ENCODE data around the gene THAP9.

DNA sequence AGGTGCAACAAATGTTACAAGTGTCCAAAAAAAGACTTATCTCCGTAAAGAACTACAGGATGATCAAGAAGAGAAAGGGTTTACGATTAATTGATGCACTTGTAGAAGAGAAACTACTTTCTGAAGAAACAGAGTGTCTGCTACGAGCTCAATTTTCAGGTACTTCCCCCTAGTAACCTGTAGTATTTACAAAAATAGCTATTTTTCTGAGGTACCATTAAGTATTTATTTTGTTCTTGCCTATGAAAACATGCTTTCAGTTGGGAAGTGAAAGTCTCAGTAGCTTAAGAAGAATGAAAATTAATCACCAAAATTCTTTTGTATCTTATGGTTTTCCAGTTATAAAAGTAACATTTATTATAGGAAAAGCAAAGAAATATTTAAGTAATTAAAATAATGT lies 5.9 kb downstream of the THAP9 start:
- TF ChIP-seq, protein P1, sequence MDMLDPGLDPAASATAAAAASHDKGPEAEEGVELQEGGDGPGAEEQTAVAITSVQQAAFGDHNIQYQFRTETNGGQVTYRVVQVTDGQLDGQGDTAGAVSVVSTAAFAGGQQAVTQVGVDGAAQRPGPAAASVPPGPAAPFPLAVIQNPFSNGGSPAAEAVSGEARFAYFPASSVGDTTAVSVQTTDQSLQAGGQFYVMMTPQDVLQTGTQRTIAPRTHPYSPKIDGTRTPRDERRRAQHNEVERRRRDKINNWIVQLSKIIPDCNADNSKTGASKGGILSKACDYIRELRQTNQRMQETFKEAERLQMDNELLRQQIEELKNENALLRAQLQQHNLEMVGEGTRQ (IDR thresholded peaks at IDR 0.05; ENCODE audit: borderline replicate concordance, low read depth, low read length): no peak
- TF ChIP-seq GABPA (IDR thresholded peaks at IDR 0.05; ENCODE audit: low read depth): no peak
- TF ChIP-seq, protein P2, sequence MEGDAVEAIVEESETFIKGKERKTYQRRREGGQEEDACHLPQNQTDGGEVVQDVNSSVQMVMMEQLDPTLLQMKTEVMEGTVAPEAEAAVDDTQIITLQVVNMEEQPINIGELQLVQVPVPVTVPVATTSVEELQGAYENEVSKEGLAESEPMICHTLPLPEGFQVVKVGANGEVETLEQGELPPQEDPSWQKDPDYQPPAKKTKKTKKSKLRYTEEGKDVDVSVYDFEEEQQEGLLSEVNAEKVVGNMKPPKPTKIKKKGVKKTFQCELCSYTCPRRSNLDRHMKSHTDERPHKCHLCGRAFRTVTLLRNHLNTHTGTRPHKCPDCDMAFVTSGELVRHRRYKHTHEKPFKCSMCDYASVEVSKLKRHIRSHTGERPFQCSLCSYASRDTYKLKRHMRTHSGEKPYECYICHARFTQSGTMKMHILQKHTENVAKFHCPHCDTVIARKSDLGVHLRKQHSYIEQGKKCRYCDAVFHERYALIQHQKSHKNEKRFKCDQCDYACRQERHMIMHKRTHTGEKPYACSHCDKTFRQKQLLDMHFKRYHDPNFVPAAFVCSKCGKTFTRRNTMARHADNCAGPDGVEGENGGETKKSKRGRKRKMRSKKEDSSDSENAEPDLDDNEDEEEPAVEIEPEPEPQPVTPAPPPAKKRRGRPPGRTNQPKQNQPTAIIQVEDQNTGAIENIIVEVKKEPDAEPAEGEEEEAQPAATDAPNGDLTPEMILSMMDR (IDR thresholded peaks at IDR 0.05): no peak
- TF ChIP-seq, protein P3, sequence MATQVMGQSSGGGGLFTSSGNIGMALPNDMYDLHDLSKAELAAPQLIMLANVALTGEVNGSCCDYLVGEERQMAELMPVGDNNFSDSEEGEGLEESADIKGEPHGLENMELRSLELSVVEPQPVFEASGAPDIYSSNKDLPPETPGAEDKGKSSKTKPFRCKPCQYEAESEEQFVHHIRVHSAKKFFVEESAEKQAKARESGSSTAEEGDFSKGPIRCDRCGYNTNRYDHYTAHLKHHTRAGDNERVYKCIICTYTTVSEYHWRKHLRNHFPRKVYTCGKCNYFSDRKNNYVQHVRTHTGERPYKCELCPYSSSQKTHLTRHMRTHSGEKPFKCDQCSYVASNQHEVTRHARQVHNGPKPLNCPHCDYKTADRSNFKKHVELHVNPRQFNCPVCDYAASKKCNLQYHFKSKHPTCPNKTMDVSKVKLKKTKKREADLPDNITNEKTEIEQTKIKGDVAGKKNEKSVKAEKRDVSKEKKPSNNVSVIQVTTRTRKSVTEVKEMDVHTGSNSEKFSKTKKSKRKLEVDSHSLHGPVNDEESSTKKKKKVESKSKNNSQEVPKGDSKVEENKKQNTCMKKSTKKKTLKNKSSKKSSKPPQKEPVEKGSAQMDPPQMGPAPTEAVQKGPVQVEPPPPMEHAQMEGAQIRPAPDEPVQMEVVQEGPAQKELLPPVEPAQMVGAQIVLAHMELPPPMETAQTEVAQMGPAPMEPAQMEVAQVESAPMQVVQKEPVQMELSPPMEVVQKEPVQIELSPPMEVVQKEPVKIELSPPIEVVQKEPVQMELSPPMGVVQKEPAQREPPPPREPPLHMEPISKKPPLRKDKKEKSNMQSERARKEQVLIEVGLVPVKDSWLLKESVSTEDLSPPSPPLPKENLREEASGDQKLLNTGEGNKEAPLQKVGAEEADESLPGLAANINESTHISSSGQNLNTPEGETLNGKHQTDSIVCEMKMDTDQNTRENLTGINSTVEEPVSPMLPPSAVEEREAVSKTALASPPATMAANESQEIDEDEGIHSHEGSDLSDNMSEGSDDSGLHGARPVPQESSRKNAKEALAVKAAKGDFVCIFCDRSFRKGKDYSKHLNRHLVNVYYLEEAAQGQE (IDR thresholded peaks at IDR 0.05; ENCODE audit: low read depth, low read length): no peak
- TF ChIP-seq MXI1 (IDR thresholded peaks at IDR 0.05; ENCODE audit: low read depth, low read length): no peak
- TF ChIP-seq EP300 (IDR thresholded peaks at IDR 0.05; ENCODE audit: borderline replicate concordance in 1 of 2, low read depth in 1 of 2, low read length in 1 of 2): no peak
- TF ChIP-seq POLR2AphosphoS5 (IDR thresholded peaks at IDR 0.05; ENCODE audit: low read depth, low read length): no peak
- TF ChIP-seq, protein P4, sequence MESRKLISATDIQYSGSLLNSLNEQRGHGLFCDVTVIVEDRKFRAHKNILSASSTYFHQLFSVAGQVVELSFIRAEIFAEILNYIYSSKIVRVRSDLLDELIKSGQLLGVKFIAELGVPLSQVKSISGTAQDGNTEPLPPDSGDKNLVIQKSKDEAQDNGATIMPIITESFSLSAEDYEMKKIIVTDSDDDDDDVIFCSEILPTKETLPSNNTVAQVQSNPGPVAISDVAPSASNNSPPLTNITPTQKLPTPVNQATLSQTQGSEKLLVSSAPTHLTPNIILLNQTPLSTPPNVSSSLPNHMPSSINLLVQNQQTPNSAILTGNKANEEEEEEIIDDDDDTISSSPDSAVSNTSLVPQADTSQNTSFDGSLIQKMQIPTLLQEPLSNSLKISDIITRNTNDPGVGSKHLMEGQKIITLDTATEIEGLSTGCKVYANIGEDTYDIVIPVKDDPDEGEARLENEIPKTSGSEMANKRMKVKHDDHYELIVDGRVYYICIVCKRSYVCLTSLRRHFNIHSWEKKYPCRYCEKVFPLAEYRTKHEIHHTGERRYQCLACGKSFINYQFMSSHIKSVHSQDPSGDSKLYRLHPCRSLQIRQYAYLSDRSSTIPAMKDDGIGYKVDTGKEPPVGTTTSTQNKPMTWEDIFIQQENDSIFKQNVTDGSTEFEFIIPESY (IDR thresholded peaks at IDR 0.05; ENCODE audit: borderline replicate concordance, low read depth): no peak

All from SK-N-SH (cell line).